Neural cell (in vitro differentiated cells): Measurements from ENCODE around the gene CREBRF. TPM values are rescaled to one million over a fixed set of nuclear protein-coding genes. Genes with fewer than 3 reads are reported as not detected.

Source experiments
- H2AFZ ChIP-seq: fragments of 200-600, 300-800 bp; sonication (generic), shearing (Covaris generic); 2 replicates; pipeline ENCODE4 v1.6.0; 2014; ENCODE audit warnings: low read depth, mild to moderate bottlenecking, antibody characterized with exemption, low read length, moderate library complexity
- H3F3A ChIP-seq: fragments of 200-600 bp; shearing (Covaris generic); 2 replicates; pipeline ENCODE4 v1.6.1; 2016; ENCODE audit warnings: mild to moderate bottlenecking, moderate library complexity, mixed read lengths, antibody characterized with exemption, low read length; ENCODE audit not compliant: insufficient read depth, poor library complexity, severe bottlenecking
- H3K27ac ChIP-seq: fragments of 200-600, 300-800 bp; sonication (generic), shearing (Covaris generic); 2 replicates; pipeline ENCODE4 v1.5.1; 2014; ENCODE audit warnings: mild to moderate bottlenecking, low read length, moderate library complexity
- H3K27me3 ChIP-seq: fragments of 300-800, 200-600 bp; sonication (generic), shearing (Covaris generic); 2 replicates; pipeline ENCODE4 v1.6.0; 2014; ENCODE audit warnings: mild to moderate bottlenecking, low read depth, low read length, moderate library complexity; ENCODE audit not compliant: insufficient read depth
- H3K36me3 ChIP-seq: fragments of 300-800, 200-600 bp; sonication (generic), shearing (Covaris generic); 2 replicates; pipeline ENCODE4 v1.5.1; 2014; ENCODE audit warnings: mild to moderate bottlenecking, antibody characterized with exemption, low read length, moderate library complexity; ENCODE audit not compliant: insufficient read depth
- H3K4me2 ChIP-seq: fragments of 300-800, 200-600 bp; sonication (generic), shearing (Covaris generic); 2 replicates; pipeline ENCODE4 v1.6.0; 2014; ENCODE audit warnings: mild to moderate bottlenecking, low read length
- H3K4me3 ChIP-seq: fragments of 300-800, 200-600 bp; sonication (generic), shearing (Covaris generic); 2 replicates; pipeline ENCODE4 v1.5.1; 2014; ENCODE audit warnings: mild to moderate bottlenecking, low read length, moderate library complexity
- H3K79me2 ChIP-seq: fragments of 200-600 bp; shearing (Covaris generic); replicated peaks from 2 replicates; pipeline ENCODE4 v1.6.0; 2014; ENCODE audit warnings: mild to moderate bottlenecking, low read length, moderate library complexity; ENCODE audit not compliant: insufficient read depth
- H3K9ac ChIP-seq: fragments of 300-800, 200-600 bp; sonication (generic), shearing (Covaris generic); 2 replicates; pipeline ENCODE4 v1.6.1; 2016; ENCODE audit warnings: mild to moderate bottlenecking, low read length, mixed read lengths
- H3K9me2 ChIP-seq: fragments of 200-600 bp; shearing (Covaris generic); 2 replicates; pipeline ENCODE4 v1.6.1; 2016; ENCODE audit warnings: mild to moderate bottlenecking, low read length, mixed read lengths; ENCODE audit not compliant: insufficient read depth
- H3K9me3 ChIP-seq: fragments of 200-600, 300-800 bp; sonication (generic), shearing (Covaris generic); 2 replicates; pipeline ENCODE4 v1.6.1; 2016; ENCODE audit warnings: mild to moderate bottlenecking, mixed run types, low read length, moderate library complexity, mixed read lengths
- H4K20me1 ChIP-seq: fragments of 200-600 bp; shearing (Covaris generic); 2 replicates; pipeline ENCODE4 v1.6.1; 2016; ENCODE audit warnings: mild to moderate bottlenecking, mixed run types; ENCODE audit not compliant: insufficient read depth
- EP300 ChIP-seq: fragments of 450-650 bp; conservative IDR thresholded peaks from 2 replicates; pipeline ENCODE4 v1.6.1; 2014; ENCODE audit warnings: antibody characterized with exemption, mild to moderate bottlenecking, moderate library complexity; ENCODE audit not compliant: poor library complexity, severe bottlenecking
- EZH2 ChIP-seq: fragments of 200-600, 300-800 bp; shearing (Covaris generic), sonication (generic); IDR thresholded peaks from 2 replicates; pipeline ENCODE4 v1.6.1; 2014; ENCODE audit warnings: antibody characterized with exemption, low read length, borderline replicate concordance, mild to moderate bottlenecking; ENCODE audit not compliant: insufficient read depth, poor library complexity, severe bottlenecking
- MXI1 ChIP-seq: fragments of 450-650 bp; conservative IDR thresholded peaks from 2 replicates; pipeline ENCODE4 v1.6.1; 2014; ENCODE audit warnings: antibody characterized with exemption, mild to moderate bottlenecking; ENCODE audit not compliant: poor library complexity, severe bottlenecking
- POLR2AphosphoS5 ChIP-seq: IDR thresholded peaks from 2 replicates; pipeline ENCODE4 v1.6.1; 2012
- RAD21 ChIP-seq: fragments of 450-650 bp; conservative IDR thresholded peaks from 2 replicates; pipeline ENCODE4 v1.6.1; 2014; ENCODE audit warnings: antibody characterized with exemption, mild to moderate bottlenecking, moderate library complexity
- SMC3 ChIP-seq: fragments of 450-650 bp; conservative IDR thresholded peaks from 2 replicates; pipeline ENCODE4 v1.6.1; 2014; ENCODE audit warnings: antibody characterized with exemption, mild to moderate bottlenecking, moderate library complexity; ENCODE audit not compliant: poor library complexity
- TAF1 ChIP-seq: IDR thresholded peaks from 2 replicates; pipeline ENCODE4 v1.6.1; 2012; ENCODE audit warnings: low read depth
- polyA plus RNA-seq: library from polyadenylated mRNA; depleted of rRNA; stranded (reverse); fragments of >200 nt; gene quantifications from 2 replicates; pipeline ENCODE4 v1.2.3, GENCODE V29; 2014
- TF ChIP-seq, protein P1 (sequence below): IDR thresholded peaks from 2 replicates; pipeline ENCODE4 v1.6.1; 2012; ENCODE audit warnings: borderline replicate concordance
- TF ChIP-seq, protein P2 (sequence below): fragments of 450-650 bp; IDR thresholded peaks from 2 replicates; pipeline ENCODE4 v1.5.1; 2014; ENCODE audit warnings: antibody characterized with exemption, mild to moderate bottlenecking, moderate library complexity; ENCODE audit not compliant: poor library complexity, severe bottlenecking

The CREBRF gene
- polyA plus RNA-seq, 1 donor from 2014 or later = 9.3 TPM

DNA sequence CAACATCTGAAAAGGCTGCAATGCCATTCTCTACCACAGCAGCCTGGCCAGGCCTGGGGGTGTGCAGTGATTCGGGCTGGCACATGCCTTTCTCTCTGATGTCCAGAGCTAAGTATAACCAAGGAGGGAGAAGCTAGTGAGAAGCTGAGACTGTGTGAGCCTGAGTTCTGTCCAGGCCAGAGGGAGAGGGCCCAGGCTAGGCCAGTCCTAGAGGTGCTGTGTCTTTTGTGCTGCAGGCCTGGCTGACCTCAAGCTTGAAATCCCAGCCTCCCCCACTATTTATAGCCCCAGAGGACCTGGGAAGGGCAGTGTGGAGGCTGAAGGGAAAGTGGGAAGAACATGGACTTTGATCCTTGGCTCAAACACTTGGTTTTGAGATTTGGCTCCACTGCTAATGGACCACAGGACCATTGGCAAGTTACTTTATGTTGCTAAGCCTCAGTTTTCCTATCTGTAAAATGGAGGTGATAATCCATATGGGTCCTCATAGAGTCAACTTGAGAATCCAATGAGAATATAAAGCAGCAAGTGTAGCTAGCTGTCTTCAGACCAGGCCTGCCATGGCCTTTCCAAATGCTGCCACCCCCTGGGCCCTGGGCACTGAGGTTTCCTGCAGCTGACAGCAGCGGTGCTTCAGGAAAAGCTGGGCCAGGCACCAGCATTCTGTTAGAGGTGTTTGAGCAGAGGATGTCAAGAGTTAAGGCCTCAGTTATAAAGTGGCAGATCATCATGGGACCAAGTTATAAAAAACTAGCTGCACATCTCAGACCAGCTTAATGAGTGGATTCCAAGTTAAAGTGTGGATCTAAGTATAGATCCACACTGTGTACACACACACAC, 109.2 kb downstream of the CREBRF start:
- H3K27me3 ChIP-seq = no peaks in the 10 kb centered on the region
- no peaks in the 10 kb centered on the region for H3K9me3 ChIP-seq
- no peak for TF ChIP-seq RAD21
- TF ChIP-seq MXI1 = no peak
- TF ChIP-seq, protein P1, sequence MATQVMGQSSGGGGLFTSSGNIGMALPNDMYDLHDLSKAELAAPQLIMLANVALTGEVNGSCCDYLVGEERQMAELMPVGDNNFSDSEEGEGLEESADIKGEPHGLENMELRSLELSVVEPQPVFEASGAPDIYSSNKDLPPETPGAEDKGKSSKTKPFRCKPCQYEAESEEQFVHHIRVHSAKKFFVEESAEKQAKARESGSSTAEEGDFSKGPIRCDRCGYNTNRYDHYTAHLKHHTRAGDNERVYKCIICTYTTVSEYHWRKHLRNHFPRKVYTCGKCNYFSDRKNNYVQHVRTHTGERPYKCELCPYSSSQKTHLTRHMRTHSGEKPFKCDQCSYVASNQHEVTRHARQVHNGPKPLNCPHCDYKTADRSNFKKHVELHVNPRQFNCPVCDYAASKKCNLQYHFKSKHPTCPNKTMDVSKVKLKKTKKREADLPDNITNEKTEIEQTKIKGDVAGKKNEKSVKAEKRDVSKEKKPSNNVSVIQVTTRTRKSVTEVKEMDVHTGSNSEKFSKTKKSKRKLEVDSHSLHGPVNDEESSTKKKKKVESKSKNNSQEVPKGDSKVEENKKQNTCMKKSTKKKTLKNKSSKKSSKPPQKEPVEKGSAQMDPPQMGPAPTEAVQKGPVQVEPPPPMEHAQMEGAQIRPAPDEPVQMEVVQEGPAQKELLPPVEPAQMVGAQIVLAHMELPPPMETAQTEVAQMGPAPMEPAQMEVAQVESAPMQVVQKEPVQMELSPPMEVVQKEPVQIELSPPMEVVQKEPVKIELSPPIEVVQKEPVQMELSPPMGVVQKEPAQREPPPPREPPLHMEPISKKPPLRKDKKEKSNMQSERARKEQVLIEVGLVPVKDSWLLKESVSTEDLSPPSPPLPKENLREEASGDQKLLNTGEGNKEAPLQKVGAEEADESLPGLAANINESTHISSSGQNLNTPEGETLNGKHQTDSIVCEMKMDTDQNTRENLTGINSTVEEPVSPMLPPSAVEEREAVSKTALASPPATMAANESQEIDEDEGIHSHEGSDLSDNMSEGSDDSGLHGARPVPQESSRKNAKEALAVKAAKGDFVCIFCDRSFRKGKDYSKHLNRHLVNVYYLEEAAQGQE = no peak
- TF ChIP-seq EZH2 = no peak
- TF ChIP-seq, protein P2, sequence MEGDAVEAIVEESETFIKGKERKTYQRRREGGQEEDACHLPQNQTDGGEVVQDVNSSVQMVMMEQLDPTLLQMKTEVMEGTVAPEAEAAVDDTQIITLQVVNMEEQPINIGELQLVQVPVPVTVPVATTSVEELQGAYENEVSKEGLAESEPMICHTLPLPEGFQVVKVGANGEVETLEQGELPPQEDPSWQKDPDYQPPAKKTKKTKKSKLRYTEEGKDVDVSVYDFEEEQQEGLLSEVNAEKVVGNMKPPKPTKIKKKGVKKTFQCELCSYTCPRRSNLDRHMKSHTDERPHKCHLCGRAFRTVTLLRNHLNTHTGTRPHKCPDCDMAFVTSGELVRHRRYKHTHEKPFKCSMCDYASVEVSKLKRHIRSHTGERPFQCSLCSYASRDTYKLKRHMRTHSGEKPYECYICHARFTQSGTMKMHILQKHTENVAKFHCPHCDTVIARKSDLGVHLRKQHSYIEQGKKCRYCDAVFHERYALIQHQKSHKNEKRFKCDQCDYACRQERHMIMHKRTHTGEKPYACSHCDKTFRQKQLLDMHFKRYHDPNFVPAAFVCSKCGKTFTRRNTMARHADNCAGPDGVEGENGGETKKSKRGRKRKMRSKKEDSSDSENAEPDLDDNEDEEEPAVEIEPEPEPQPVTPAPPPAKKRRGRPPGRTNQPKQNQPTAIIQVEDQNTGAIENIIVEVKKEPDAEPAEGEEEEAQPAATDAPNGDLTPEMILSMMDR = no peak
- TF ChIP-seq POLR2AphosphoS5 = no peak
- TF ChIP-seq EP300 = no peak
- TF ChIP-seq SMC3 = no peak
- no peak for TF ChIP-seq TAF1
- H2AFZ ChIP-seq = no peak overlapping the region
- H4K20me1 ChIP-seq = no peaks in the 10 kb centered on the region
- no peak overlapping the region for H3K4me3 ChIP-seq
- H3K27ac ChIP-seq = no peak overlapping the region
- H3K79me2 ChIP-seq = no peaks in the 10 kb centered on the region
- H3F3A ChIP-seq = no peaks in the 10 kb centered on the region
- H3K4me2 ChIP-seq = no peak overlapping the region
- no peaks in the 10 kb centered on the region for H3K36me3 ChIP-seq
- H3K9ac ChIP-seq = no peak overlapping the region
- no peaks in the 10 kb centered on the region for H3K9me2 ChIP-seq

DNA sequence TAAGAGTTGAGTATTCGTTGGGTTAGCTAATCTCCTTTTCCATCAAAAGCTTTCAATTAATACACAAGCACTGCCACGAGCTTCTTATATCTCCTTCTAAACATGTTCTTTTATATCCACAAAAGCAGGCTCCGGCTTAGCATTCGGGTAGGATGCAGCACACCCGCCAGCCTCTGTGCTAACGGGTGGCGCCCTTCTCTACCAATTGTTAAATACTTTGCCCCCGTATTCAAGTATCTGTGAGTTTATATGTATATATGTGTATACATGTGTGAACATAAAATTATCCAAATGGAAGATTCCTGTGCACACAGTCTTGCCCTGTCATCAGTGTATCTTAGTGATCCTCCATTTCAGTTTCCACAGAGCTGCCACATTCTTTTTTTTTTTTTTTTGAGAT, 116.0 kb downstream of the CREBRF start:
- Histone ChIP-seq H3K4me2 (no peak overlapping the region), H3K27ac (no peak overlapping the region), H4K20me1 (no peaks in the 10 kb centered on the region), H3K9me3 (no peaks in the 10 kb centered on the region), H3K36me3 (no peaks in the 10 kb centered on the region), H3F3A (no peaks in the 10 kb centered on the region), H2AFZ (no peak overlapping the region), H3K9me2 (no peaks in the 10 kb centered on the region), H3K9ac (no peak overlapping the region), H3K4me3 (no peak overlapping the region), H3K79me2 (no peaks in the 10 kb centered on the region), H3K27me3 (no peaks in the 10 kb centered on the region)
- TF ChIP-seq, protein P1 = no peak
- no peak for TF ChIP-seq MXI1
- TF ChIP-seq, protein P2 = no peak
- TF ChIP-seq RAD21 = no peak
- no peak for TF ChIP-seq EP300
- no peak for TF ChIP-seq TAF1
- TF ChIP-seq SMC3 = no peak
- no peak for TF ChIP-seq POLR2AphosphoS5
- no peak for TF ChIP-seq EZH2
